NCI-H128 (cell line): ENCODE data around the gene ECE2.

Experiments
- DNase-seq: peaks from one replicate; lab custom pipeline; 2025; ENCODE audit not compliant: unreplicated experiment; lab: John Stamatoyannopoulos, UW

ECE2 gene

GRCh38 chr3:184311633-184312032 lies 35.8 kb downstream of the ECE2 start:
- DNase-seq: no peak

- peak; percentile 82 for DNase-seq
Observed at GRCh38 chr3:184314363-184314699, 38.5 kb downstream of the ECE2 start, which contains the start of gene EIF4G1. Gene EIF4G1, plus strand, starts transcription at chr3:184314606. Its CDS starts 1,191 bp downstream, at chr3:184315797.

GRCh38 chr3:184314700-184315542 lies 39.1 kb downstream of the ECE2 start:
- no peak for DNase-seq

- no peak for DNase-seq
Observed at GRCh38 chr3:184315543-184315867, 39.7 kb downstream of the ECE2 start.

- DNase-seq: no peak
Observed at GRCh38 chr3:184315871-184316661, 40.2 kb downstream of the ECE2 start.

GRCh38 chr3:184316792-184317191 lies 41.0 kb downstream of the ECE2 start:
- no peak for DNase-seq

GRCh38 chr3:184317201-184317600 lies 41.4 kb downstream of the ECE2 start:
- no peak for DNase-seq

- DNase-seq: no peak
Observed at GRCh38 chr3:184320104-184320445, 44.3 kb downstream of the ECE2 start.

GRCh38 chr3:184321666-184322065 lies 45.8 kb downstream of the ECE2 start:
- DNase-seq: no peak

- no peak for DNase-seq
Observed at GRCh38 chr3:184322731-184323487, 47.1 kb downstream of the ECE2 start.

- no peak for DNase-seq
Observed at GRCh38 chr3:184323696-184324095, 47.9 kb downstream of the ECE2 start.

GRCh38 chr3:184325269-184325668 lies 49.4 kb downstream of the ECE2 start:
- no peak for DNase-seq

- no peak for DNase-seq
Observed at GRCh38 chr3:184325715-184326369, 50.0 kb downstream of the ECE2 start.

- DNase-seq: no peak
Observed at GRCh38 chr3:184327171-184327570, 51.3 kb downstream of the ECE2 start.

- DNase-seq: no peak
Observed at GRCh38 chr3:184328516-184328915, 52.7 kb downstream of the ECE2 start.

GRCh38 chr3:184332370-184333090 lies 56.7 kb downstream of the ECE2 start:
- DNase-seq: no peak

- no peak for DNase-seq
Observed at GRCh38 chr3:184333190-184333589, 57.4 kb downstream of the ECE2 start.

GRCh38 chr3:184333700-184334099 lies 57.9 kb downstream of the ECE2 start:
- DNase-seq: no peak

GRCh38 chr3:184334470-184335158 lies 58.8 kb downstream of the ECE2 start:
- no peak for DNase-seq

GRCh38 chr3:184335291-184335660 lies 59.5 kb downstream of the ECE2 start:
- DNase-seq: no peak
